HG03103 (cell line): ENCODE measurements around the gene CRY2.
A peak's percentile ranks its signal among the peaks of the same experiment; 100 is the strongest.

Experiments
- ATAC-seq: cut with Tn5 transposase; IDR thresholded peaks from one replicate; pipeline ENCODE4 v1.9.1; 2021; ENCODE audit warnings: low read depth; ENCODE audit not compliant: unreplicated experiment

The CRY2 gene

GRCh38 chr11:45913942-45914635 lies 66.8 kb downstream of the CRY2 start:
- no peak for ATAC-seq

GRCh38 chr11:45915446-45915845 lies 68.2 kb downstream of the CRY2 start:
- ATAC-seq, result no peak

GRCh38 chr11:45917286-45917622 lies 70.0 kb downstream of the CRY2 start:
- ATAC-seq, result no peak

GRCh38 chr11:45917623-45918330 lies 70.5 kb downstream of the CRY2 start, which contains the start of gene PEX16:
Gene PEX16 (minus strand): TSS chr11:45917877. CDS start chr11:45917811, 66 bp downstream.
- peak; percentile 84 for ATAC-seq

GRCh38 chr11:45918331-45918941 lies 71.2 kb downstream of the CRY2 start:
- ATAC-seq, result peak; percentile 44

GRCh38 chr11:45918962-45919675 lies 71.8 kb downstream of the CRY2 start:
- ATAC-seq, result no peak

- no peak for ATAC-seq
Observed at GRCh38 chr11:45919806-45920530, 72.7 kb downstream of the CRY2 start.

- no peak for ATAC-seq
Observed at GRCh38 chr11:45920531-45921477, 73.5 kb downstream of the CRY2 start.

- ATAC-seq, result no peak
Observed at GRCh38 chr11:45921561-45922424, 74.5 kb downstream of the CRY2 start.

GRCh38 chr11:45922425-45923082 lies 75.3 kb downstream of the CRY2 start, which contains the start of gene LARGE2:
Gene LARGE2 (plus strand): TSS chr11:45922656. CDS start chr11:45922883, 227 bp downstream.
- ATAC-seq, result no peak

GRCh38 chr11:45924036-45924915 lies 77.0 kb downstream of the CRY2 start:
- ATAC-seq, result no peak

GRCh38 chr11:45924927-45925326 lies 77.7 kb downstream of the CRY2 start:
- no peak for ATAC-seq

- ATAC-seq, result no peak
Observed at GRCh38 chr11:45925550-45925949, 78.3 kb downstream of the CRY2 start.

GRCh38 chr11:45926001-45926401 lies 78.7 kb downstream of the CRY2 start:
- no peak for ATAC-seq

- ATAC-seq, result no peak
Observed at GRCh38 chr11:45926536-45927331, 79.5 kb downstream of the CRY2 start.

GRCh38 chr11:45927332-45927683 lies 80.0 kb downstream of the CRY2 start:
- no peak for ATAC-seq
